Measurements from ENCODE around the gene HRH3.

DNA sequence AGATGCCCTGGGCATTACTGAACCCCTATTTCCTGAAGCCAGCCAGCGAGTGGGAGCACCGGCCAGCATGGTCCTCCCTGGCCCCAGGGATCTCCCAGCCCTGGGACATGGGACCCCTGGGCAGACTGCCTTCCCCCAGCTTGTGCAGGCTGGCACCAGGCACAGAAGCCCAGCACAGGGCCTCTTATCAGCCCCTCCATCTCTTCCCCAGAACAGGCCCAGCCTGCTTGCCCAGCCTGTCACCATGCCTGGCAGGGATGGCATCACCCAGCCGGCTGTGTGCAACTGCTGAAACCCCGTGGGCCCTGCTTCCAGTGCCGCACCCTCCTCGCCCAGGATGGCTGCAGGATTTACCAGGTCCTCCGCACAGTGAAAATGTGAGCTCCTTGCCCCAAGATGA is 12.1 kb upstream of the HRH3 start:
- no peak for TF ChIP-seq POLR2A (IDR thresholded peaks at IDR 0.05)
- TF ChIP-seq, protein P1, sequence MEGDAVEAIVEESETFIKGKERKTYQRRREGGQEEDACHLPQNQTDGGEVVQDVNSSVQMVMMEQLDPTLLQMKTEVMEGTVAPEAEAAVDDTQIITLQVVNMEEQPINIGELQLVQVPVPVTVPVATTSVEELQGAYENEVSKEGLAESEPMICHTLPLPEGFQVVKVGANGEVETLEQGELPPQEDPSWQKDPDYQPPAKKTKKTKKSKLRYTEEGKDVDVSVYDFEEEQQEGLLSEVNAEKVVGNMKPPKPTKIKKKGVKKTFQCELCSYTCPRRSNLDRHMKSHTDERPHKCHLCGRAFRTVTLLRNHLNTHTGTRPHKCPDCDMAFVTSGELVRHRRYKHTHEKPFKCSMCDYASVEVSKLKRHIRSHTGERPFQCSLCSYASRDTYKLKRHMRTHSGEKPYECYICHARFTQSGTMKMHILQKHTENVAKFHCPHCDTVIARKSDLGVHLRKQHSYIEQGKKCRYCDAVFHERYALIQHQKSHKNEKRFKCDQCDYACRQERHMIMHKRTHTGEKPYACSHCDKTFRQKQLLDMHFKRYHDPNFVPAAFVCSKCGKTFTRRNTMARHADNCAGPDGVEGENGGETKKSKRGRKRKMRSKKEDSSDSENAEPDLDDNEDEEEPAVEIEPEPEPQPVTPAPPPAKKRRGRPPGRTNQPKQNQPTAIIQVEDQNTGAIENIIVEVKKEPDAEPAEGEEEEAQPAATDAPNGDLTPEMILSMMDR (IDR thresholded peaks at IDR 0.05 in 4 of 5, conservative IDR thresholded peaks at IDR 0.05 in 1 of 5): no peak

Data from gastrocnemius medialis (tissue), 4 donors.